Measurements from ENCODE around the gene PLD4.
A peak's percentile ranks its signal among the peaks of the same experiment; 100 is the strongest.
"Not testable (repeated sequence)": the region's sequence is repeated elsewhere in the genome, so short reads cannot be mapped to it uniquely, and the experiment has no call there.

PLD4 gene

GRCh38 chr14:104948736-104949031 is 24.0 kb downstream of the PLD4 start:
- TF ChIP-seq Cebpa-rat (IDR thresholded peaks at IDR 0.05), result no peak
- no peak overlapping the region for H3K9ac ChIP-seq
- H3K4me3 ChIP-seq, result no peak overlapping the region
- no peaks in the 10 kb centered on the region for H3K9me3 ChIP-seq (replicated peaks in 1 of 11)
- no peak overlapping the region for H3K27ac ChIP-seq
- peaks cover 0 to 12% (median 0%) of the 10 kb centered on the region in 10 experiments; a peak in 7 of 20 replicates for H3K4me1 ChIP-seq
- H3K27me3 ChIP-seq, result no peaks in the 10 kb centered on the region
- H3K4me2 ChIP-seq, result no peak overlapping the region
- no peaks in the 10 kb centered on the region; a peak in 1 of 22 replicates for H3K36me3 ChIP-seq
- no peaks in the 10 kb centered on the region for H4K20me1 ChIP-seq

GRCh38 chr14:104949406-104949955 is 24.8 kb downstream of the PLD4 start:
- H3K4me1 ChIP-seq, result peaks cover 0 to 18% (median 0%) of the 10 kb centered on the region in 10 experiments; a peak in 7 of 20 replicates
- H3K9ac ChIP-seq; H3K27ac ChIP-seq; H3K9me3 ChIP-seq (replicated peaks in 1 of 11); H3K27me3 ChIP-seq; H3K4me2 ChIP-seq; H3K4me3 ChIP-seq; H4K20me1 ChIP-seq; H3K36me3 ChIP-seq: not testable (repeated sequence)

- no peaks in the 10 kb centered on the region for H3K9me3 ChIP-seq (replicated peaks in 1 of 11)
- no peak overlapping the region for H3K4me3 ChIP-seq
Observed at GRCh38 chr14:104950021-104950420, 25.3 kb downstream of the PLD4 start.

DNA sequence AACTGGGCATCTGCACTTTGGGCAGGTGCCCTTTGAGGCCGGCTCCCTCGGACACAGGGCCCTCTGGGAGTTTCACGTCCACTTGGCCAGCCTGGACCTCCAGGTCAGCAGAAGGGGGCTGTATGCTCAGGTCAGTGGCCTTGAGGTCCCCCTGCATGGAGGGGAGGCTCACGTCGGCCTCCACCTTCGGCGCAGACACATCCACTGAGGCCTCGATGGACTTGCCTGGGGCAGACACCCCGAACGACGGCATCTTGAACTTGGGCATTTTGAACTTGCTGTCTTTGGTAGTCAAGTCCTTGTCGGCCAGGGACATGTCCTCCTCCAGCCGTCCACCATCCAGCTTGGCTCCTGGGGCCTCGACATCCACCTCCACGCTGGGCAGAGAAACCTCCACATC is 26.0 kb downstream of the PLD4 start:
- not testable (repeated sequence) for H3K36me3 ChIP-seq; H3K4me2 ChIP-seq; H3K9ac ChIP-seq; H3K27ac ChIP-seq; H3K4me3 ChIP-seq; H3K9me3 ChIP-seq (replicated peaks in 1 of 11); H3K27me3 ChIP-seq; H4K20me1 ChIP-seq
- H3K4me1 ChIP-seq, result peaks cover 0 to 18% (median 0%) of the 10 kb centered on the region in 10 experiments; a peak in 7 of 20 replicates

More at GRCh38 chr14:104950021-104950420, 25.3 kb downstream of the PLD4 start:
- Histone ChIP-seq H3K27ac (no peak overlapping the region), H4K20me1 (0 out of 22 replicates have a peak, but pooled peaks cover 0 to 4% (median 0%) of the 10 kb centered on the region in 11 experiments), H3K27me3 (no peaks in the 10 kb centered on the region), H3K4me1 (peaks cover 0 to 18% (median 0%) of the 10 kb centered on the region in 10 experiments; a peak in 7 of 20 replicates), H3K4me2 (no peak overlapping the region), H3K9ac (no peak overlapping the region), H3K36me3 (no peaks in the 10 kb centered on the region)
- TF ChIP-seq Cebpa-rat (IDR thresholded peaks at IDR 0.05), result no peak

- H3K36me3 ChIP-seq; H3K27me3 ChIP-seq; H3K4me3 ChIP-seq; H3K9ac ChIP-seq; H3K9me3 ChIP-seq (replicated peaks in 1 of 11); H3K27ac ChIP-seq; H3K4me2 ChIP-seq; H4K20me1 ChIP-seq: not testable (repeated sequence)
- peaks cover 0 to 18% (median 0%) of the 10 kb centered on the region in 10 experiments; a peak in 7 of 20 replicates for H3K4me1 ChIP-seq
Observed at GRCh38 chr14:104951863-104952657, 27.4 kb downstream of the PLD4 start.

DNA sequence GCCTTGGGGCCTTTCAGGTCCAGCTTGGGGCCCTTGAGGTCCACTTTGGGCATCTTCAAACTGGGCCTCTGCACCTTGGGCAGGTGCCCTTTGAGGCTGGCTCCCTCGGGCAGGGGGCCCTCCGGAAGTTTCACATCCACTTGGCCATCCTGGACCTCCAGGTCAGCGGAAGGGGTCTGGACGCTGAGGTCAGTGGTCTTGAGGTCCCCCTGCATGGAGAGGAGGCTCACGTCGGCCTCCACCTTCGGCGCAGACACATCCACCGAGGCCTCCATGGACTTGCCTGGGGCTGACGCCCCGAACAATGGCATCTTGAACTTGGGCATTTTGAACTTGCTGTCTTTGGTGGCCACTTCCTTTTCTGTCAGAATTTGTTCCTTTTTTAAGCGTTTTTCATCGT is 28.4 kb downstream of the PLD4 start:
- H3K36me3 ChIP-seq, result no peaks in the 10 kb centered on the region; a peak in 1 of 22 replicates
- no peaks in the 10 kb centered on the region for H3K9me3 ChIP-seq (replicated peaks in 1 of 11)
- TF ChIP-seq Cebpa-rat (IDR thresholded peaks at IDR 0.05), result no peak
- H3K4me2 ChIP-seq, result peak overlapping the region in 5 of 11 experiments; percentile 1 to 74 (median 52); a peak in 6 of 22 replicates
- peak overlapping the region in 1 of 11 experiments; percentile 10; a peak in 1 of 22 replicates for H3K27ac ChIP-seq
- H3K27me3 ChIP-seq, result no peaks in the 10 kb centered on the region
- 0 out of 22 replicates have a peak overlapping the region, but pooled peaks of 1 of the 11 experiments have one; percentile 19 for H3K9ac ChIP-seq
- H4K20me1 ChIP-seq, result peaks cover 0 to 6% (median 0%) of the 10 kb centered on the region in 11 experiments; a peak in 1 of 22 replicates
- no peak overlapping the region for H3K4me3 ChIP-seq
- peaks cover 0 to 18% (median 0%) of the 10 kb centered on the region in 10 experiments; a peak in 7 of 20 replicates for H3K4me1 ChIP-seq

DNA sequence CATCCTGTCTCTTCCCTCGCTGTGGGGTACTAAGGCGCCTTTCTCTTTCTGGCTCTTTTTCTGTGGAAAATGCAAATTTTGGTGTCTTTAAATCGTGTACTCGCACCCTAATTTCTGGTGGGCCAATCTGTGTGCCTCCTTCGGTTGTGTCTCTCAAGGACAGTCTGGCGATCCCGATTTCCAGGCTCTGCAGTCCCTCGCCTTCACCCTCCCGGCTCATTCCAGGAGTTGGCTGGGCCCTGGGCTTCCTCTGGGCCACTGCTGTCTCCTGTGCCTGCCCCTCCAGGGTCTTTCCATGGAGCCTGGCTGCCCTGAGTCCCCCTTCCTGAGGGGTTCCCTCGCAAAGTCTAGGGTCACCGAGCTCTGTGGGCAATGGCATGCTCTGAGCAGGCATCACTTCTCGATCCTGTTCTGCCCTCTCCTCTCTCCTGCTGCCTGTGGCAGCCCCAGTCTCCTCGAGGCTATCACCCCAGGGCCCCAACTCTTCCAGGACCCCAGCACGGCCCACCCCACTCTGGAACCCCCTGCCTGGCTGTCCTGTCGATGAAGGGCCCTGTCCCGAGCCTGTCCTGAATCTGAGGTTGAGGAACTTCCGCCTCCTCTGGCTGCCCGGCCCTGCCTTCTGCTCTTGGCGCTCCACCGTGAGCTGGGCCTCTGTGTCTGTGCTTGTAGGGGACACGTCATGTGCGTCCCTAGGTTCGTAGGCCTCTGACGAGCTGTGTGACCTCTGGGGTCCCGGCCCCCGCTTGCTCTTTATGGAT is 29.4 kb downstream of the PLD4 start:
- TF ChIP-seq Cebpa-rat (IDR thresholded peaks at IDR 0.05), result no peak
- Histone ChIP-seq H3K4me2 (peak overlapping the region in 3 of 11 experiments; percentile 52 to 74 (median 54); a peak in 6 of 22 replicates), H3K36me3 (no peaks in the 10 kb centered on the region; a peak in 1 of 22 replicates), H3K9me3 (replicated peaks in 1 of 11) (no peaks in the 10 kb centered on the region), H3K9ac (peak overlapping the region in 4 of 11 experiments; percentile 2 to 34 (median 11); a peak in 2 of 22 replicates), H3K27ac (no peak overlapping the region), H3K4me3 (no peak overlapping the region), H3K4me1 (peaks cover 0 to 18% (median 0%) of the 10 kb centered on the region in 10 experiments; a peak in 7 of 20 replicates), H3K27me3 (no peaks in the 10 kb centered on the region), H4K20me1 (peaks cover 0 to 6% (median 0%) of the 10 kb centered on the region in 11 experiments; a peak in 1 of 22 replicates)

DNA sequence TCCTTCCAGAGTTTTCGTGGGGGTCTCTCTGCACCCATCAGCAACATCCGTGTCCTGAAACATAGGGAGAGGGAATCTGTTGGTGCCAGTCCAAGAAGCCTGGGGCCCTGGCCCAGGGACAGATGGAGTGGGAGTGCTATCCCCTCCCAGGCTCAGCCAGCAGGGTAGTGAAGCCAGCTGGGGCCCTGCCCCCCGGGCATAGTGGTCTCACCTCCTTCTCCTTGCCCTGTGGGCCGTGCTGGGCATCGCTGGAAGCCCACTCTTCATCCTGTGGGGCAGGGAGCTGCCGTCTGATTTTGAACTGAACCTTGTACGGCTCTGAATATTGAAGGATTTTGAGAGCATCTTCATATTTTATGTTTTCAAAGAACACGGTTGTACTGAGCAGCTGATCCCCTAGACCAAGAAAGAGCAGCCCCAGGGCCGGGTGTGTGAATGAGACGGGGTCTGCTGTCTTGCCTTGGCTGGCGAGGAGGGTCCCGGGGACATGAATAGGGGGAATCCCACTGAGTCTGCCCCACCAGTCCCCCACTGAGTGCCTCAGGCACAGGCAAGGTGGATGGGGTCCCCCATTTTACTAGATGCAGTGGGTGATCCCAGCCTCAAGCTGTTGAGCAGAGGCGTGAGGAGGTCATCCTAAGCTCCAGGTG is 30.2 kb downstream of the PLD4 start:
- H3K36me3 ChIP-seq, result no peaks in the 10 kb centered on the region; a peak in 1 of 22 replicates

More for the DNA sequence above, 30.2 kb downstream of the PLD4 start:
- no peak overlapping the region for H3K4me2 ChIP-seq
- no peak overlapping the region for H3K4me3 ChIP-seq
- peaks cover 0 to 6% (median 0%) of the 10 kb centered on the region in 11 experiments; a peak in 1 of 22 replicates for H4K20me1 ChIP-seq
- no peak for TF ChIP-seq Cebpa-rat (IDR thresholded peaks at IDR 0.05)
- peaks cover 0 to 18% (median 0%) of the 10 kb centered on the region in 10 experiments; a peak in 7 of 20 replicates for H3K4me1 ChIP-seq
- H3K9ac ChIP-seq, result no peak overlapping the region
- no peaks in the 10 kb centered on the region for H3K9me3 ChIP-seq (replicated peaks in 1 of 11)
- H3K27me3 ChIP-seq, result no peaks in the 10 kb centered on the region
- H3K27ac ChIP-seq, result no peak overlapping the region

Data from BLaER1 treated with 17β-estradiol and CSF1 and Interleukin-3, amounts not matched to agents 10 nM and 100 nM (cell line).